Suprapubic skin (tissue), 4 donors: ENCODE measurements around the gene ZSWIM6. TPM values are rescaled to one million over a fixed set of nuclear protein-coding genes. Genes with fewer than 3 reads are reported as not detected.

Experiments
- DNase-seq, 2 donors: peaks; one replicate each; pipeline ENCODE4 v3.0.0-alpha.2; 2019; ENCODE audit warnings: low spot score in 2 of 2
- H3K27ac ChIP-seq: fragments of 200-600 bp; sonication (generic); one replicate; pipeline ENCODE4 v1.5.1; 2019
- H3K27me3 ChIP-seq: fragments of 200-600 bp; sonication (generic); one replicate; pipeline ENCODE4 v1.5.1; 2019
- H3K36me3 ChIP-seq: fragments of 200-600 bp; sonication (generic); one replicate; pipeline ENCODE4 v1.5.1; 2019
- H3K4me1 ChIP-seq: fragments of 200-600 bp; sonication (generic); one replicate; pipeline ENCODE4 v1.5.1; 2019
- H3K4me3 ChIP-seq: fragments of 200-600 bp; sonication (generic); one replicate; pipeline ENCODE4 v1.5.1; 2019; ENCODE audit warnings: mild to moderate bottlenecking
- H3K9me3 ChIP-seq: fragments of 200-600 bp; sonication (generic); one replicate; pipeline ENCODE4 v1.5.1; 2019
- EP300 ChIP-seq: sonication (generic); formaldehyde crosslinking; IDR thresholded peaks from one replicate; pipeline ENCODE4 v1.6.1; 2017; ENCODE audit warnings: antibody characterized with exemption
- POLR2A ChIP-seq, 2 donors: fragments of 450-650 bp; IDR thresholded peaks; one replicate each; pipeline ENCODE4 v1.6.1; 2017; ENCODE audit warnings: antibody characterized with exemption in 2 of 2, mild to moderate bottlenecking in 2 of 2, moderate library complexity in 2 of 2
- POLR2AphosphoS5 ChIP-seq, 3 donors: sonication (generic); formaldehyde crosslinking; IDR thresholded peaks; one replicate each; pipeline ENCODE4 v1.6.1; 2017; ENCODE audit warnings: antibody characterized with exemption in 3 of 3
- WGBS: methylation state at CpG from one replicate; pipeline ENCODE4 v1.1.5; 2018; 5-methylcytosine and 5-hydroxymethylcytosine counted together
- total RNA-seq, 4 donors: library from RNA; depleted of rRNA; stranded (reverse); fragments of >200 nt; gene quantifications; one replicate each; pipeline ENCODE4 v1.1.0, GENCODE V29; 2016
- TF ChIP-seq, protein P1 (sequence below), 2 donors: fragments of 200-600 bp in 1 of 2; fragments of 450-650 bp in 1 of 2; sonication (generic) in 1 of 2; IDR thresholded peaks; one replicate each; pipeline ENCODE4 v1.5.1; 2016 to 2019; ENCODE audit warnings: antibody characterized with exemption in 2 of 2, mild to moderate bottlenecking in 1 of 2, moderate library complexity in 1 of 2

ZSWIM6 gene
- total RNA-seq, 4 donors from 2014 or later, result 7.3 to 12.2 (median 8.2) TPM

- TF ChIP-seq, protein P1, sequence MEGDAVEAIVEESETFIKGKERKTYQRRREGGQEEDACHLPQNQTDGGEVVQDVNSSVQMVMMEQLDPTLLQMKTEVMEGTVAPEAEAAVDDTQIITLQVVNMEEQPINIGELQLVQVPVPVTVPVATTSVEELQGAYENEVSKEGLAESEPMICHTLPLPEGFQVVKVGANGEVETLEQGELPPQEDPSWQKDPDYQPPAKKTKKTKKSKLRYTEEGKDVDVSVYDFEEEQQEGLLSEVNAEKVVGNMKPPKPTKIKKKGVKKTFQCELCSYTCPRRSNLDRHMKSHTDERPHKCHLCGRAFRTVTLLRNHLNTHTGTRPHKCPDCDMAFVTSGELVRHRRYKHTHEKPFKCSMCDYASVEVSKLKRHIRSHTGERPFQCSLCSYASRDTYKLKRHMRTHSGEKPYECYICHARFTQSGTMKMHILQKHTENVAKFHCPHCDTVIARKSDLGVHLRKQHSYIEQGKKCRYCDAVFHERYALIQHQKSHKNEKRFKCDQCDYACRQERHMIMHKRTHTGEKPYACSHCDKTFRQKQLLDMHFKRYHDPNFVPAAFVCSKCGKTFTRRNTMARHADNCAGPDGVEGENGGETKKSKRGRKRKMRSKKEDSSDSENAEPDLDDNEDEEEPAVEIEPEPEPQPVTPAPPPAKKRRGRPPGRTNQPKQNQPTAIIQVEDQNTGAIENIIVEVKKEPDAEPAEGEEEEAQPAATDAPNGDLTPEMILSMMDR (IDR thresholded peaks at IDR 0.05), result no peak
- TF ChIP-seq POLR2AphosphoS5 (IDR thresholded peaks at IDR 0.05) (no peak), EP300 (no peak), POLR2A (IDR thresholded peaks at IDR 0.05) (no peak)
- Histone ChIP-seq H3K27me3 (no peaks in the 10 kb centered on the region), H3K36me3 (no peaks in the 10 kb centered on the region), H3K9me3 (no peaks in the 10 kb centered on the region), H3K4me1 (peaks cover 16% of the 10 kb centered on the region), H3K27ac (no peak overlapping the region), H3K4me3 (no peak overlapping the region)
- WGBS, result 91% methylated on average over 6 of the region's 6 CpGs
- DNase-seq, result no peak
These were observed 82.7 kb downstream of the ZSWIM6 start for GRCh38 chr5:61414806-61415205.

DNA sequence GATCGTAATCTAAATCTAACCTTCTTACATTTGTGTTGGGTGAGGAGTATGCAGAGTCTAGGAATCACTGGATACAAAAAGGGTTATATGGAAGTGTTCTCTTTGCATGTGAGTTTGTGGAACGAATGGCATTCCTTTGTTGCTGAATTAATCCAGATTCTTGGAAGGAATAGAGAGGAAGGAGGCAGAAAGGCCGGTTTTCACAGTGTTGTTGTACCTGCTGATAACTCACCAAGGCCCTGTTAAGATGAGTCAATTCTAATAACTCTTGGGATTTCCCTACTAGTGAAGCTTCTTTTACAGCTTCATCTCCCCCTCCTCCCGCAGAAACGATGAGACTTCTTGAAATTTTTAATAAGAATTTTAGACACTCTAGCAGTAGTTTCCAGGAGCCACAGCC lies 84.0 kb downstream of the ZSWIM6 start:
- Histone ChIP-seq H3K9me3 (no peaks in the 10 kb centered on the region), H3K27ac (no peak overlapping the region), H3K27me3 (no peaks in the 10 kb centered on the region), H3K36me3 (no peaks in the 10 kb centered on the region), H3K4me1 (peaks cover 14% of the 10 kb centered on the region), H3K4me3 (no peak overlapping the region)
- 46% methylated on average over 5 of the region's 5 CpGs for WGBS
- no peak for TF ChIP-seq POLR2AphosphoS5 (IDR thresholded peaks at IDR 0.05)
- DNase-seq, result no peak

GRCh38 chr5:61416420-61416819 lies 84.4 kb downstream of the ZSWIM6 start:
- TF ChIP-seq POLR2A (IDR thresholded peaks at IDR 0.05), result no peak
- Histone ChIP-seq H3K27me3 (no peaks in the 10 kb centered on the region), H3K4me1 (peaks cover 14% of the 10 kb centered on the region), H3K36me3 (no peaks in the 10 kb centered on the region), H3K27ac (no peak overlapping the region), H3K9me3 (no peaks in the 10 kb centered on the region), H3K4me3 (no peak overlapping the region)
- 85% methylated on average over 1 of the region's 1 CpG for WGBS
- no peak for DNase-seq

GRCh38 chr5:61417340-61417739 lies 85.3 kb downstream of the ZSWIM6 start:
- H3K9me3 ChIP-seq, result no peaks in the 10 kb centered on the region
- H3K4me3 ChIP-seq, result no peak overlapping the region
- DNase-seq, result no peak
- H3K36me3 ChIP-seq, result no peaks in the 10 kb centered on the region
- no peaks in the 10 kb centered on the region for H3K27me3 ChIP-seq
- TF ChIP-seq POLR2AphosphoS5 (IDR thresholded peaks at IDR 0.05) (no peak), POLR2A (IDR thresholded peaks at IDR 0.05) (no peak), EP300 (no peak)
- TF ChIP-seq, protein P1 (IDR thresholded peaks at IDR 0.05), result no peak
- WGBS, result 83% methylated on average over 3 of the region's 3 CpGs
- H3K4me1 ChIP-seq, result peaks cover 14% of the 10 kb centered on the region
- no peak overlapping the region for H3K27ac ChIP-seq

DNA sequence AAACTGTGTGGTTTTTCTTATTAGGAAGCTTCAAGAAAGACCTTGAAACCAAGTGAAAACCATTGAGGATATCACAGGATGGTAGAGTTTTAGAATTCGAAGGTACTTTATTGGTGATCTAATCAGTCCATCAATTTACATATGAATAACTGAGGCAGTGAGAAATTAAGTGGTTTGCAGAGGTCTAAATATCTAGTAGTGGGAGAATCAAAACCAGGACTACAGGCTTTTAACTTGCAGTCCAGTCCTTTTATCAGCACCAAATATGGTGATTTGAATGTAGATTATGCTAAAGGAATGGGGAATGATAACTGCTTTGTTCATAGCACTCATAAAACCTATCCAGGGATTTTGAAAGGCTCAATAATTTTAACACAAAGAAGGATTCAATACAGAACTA lies 85.8 kb downstream of the ZSWIM6 start:
- Histone ChIP-seq H3K27ac (no peak overlapping the region), H3K36me3 (no peaks in the 10 kb centered on the region), H3K9me3 (no peaks in the 10 kb centered on the region), H3K27me3 (no peaks in the 10 kb centered on the region), H3K4me3 (no peak overlapping the region), H3K4me1 (peaks cover 14% of the 10 kb centered on the region)
- no peak for TF ChIP-seq EP300
- no peak for TF ChIP-seq POLR2AphosphoS5 (IDR thresholded peaks at IDR 0.05)
- TF ChIP-seq, protein P1 (IDR thresholded peaks at IDR 0.05), result no peak
- no peak for TF ChIP-seq POLR2A (IDR thresholded peaks at IDR 0.05)
- 75% methylated on average over 1 of the region's 1 CpG for whole genome bisulfite sequencing
- no peak for DNase-seq

DNA sequence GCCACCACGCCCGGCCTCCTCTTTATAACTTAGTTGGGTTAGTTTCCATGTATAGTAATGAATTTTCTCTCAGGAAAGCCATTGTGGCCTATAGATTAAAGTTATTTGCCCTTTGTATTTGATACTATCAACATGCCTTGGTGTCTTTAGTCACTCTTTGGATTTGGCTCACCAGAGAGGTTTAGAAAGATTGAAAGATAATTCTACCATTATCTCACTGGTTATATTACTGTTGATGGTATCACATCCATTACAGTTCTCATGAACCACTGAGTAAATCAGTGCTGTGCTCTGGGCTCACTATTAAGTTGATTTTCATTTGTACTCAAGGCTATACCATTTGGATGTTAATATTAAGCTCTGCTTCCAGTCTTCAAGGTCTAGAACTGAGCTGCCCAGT lies 87.0 kb downstream of the ZSWIM6 start:
- H3K27ac ChIP-seq, result no peak overlapping the region
- no peaks in the 10 kb centered on the region for H3K27me3 ChIP-seq
- H3K9me3 ChIP-seq, result no peaks in the 10 kb centered on the region
- no peak overlapping the region for H3K4me3 ChIP-seq
- no peaks in the 10 kb centered on the region for H3K36me3 ChIP-seq
- no peak for DNase-seq
- WGBS, result 91% methylated on average over 2 of the region's 2 CpGs
- peaks cover 22% of the 10 kb centered on the region for H3K4me1 ChIP-seq
- TF ChIP-seq, protein P1 (IDR thresholded peaks at IDR 0.05), result no peak
- TF ChIP-seq POLR2A (IDR thresholded peaks at IDR 0.05), result no peak
- TF ChIP-seq EP300, result no peak
- no peak for TF ChIP-seq POLR2AphosphoS5 (IDR thresholded peaks at IDR 0.05)
